BLaER1 treated with 17β-estradiol and CSF1 and Interleukin-3, amounts not matched to agents 10 nM and 100 nM (cell line): ENCODE results near the gene CEP164.

ENCODE experiments used
- H3K27ac ChIP-seq, 11 experiments: shearing (Covaris generic); formaldehyde crosslinking; 2 replicates each; pipeline ENCODE4 v1.8.1; 2022
- H3K27me3 ChIP-seq, 11 experiments: shearing (Covaris generic); formaldehyde crosslinking; 2 replicates each; pipeline ENCODE4 v1.8.1; 2022
- H3K36me3 ChIP-seq, 11 experiments: shearing (Covaris generic); formaldehyde crosslinking; 2 replicates each; pipeline ENCODE4 v1.8.1; 2022
- H3K4me1 ChIP-seq, 10 experiments: shearing (Covaris generic); formaldehyde crosslinking; 2 replicates each; pipeline ENCODE4 v1.8.1; 2022
- H3K4me2 ChIP-seq, 11 experiments: shearing (Covaris generic); formaldehyde crosslinking; 2 replicates each; pipeline ENCODE4 v1.8.1; 2022
- H3K4me3 ChIP-seq, 10 experiments: shearing (Covaris generic); formaldehyde crosslinking; 2 replicates each; pipeline ENCODE4 v1.8.1; 2022
- H3K9ac ChIP-seq, 11 experiments: shearing (Covaris generic); formaldehyde crosslinking; 2 replicates each; pipeline ENCODE4 v1.8.1; 2022
- H3K9me3 ChIP-seq, 11 experiments: shearing (Covaris generic); formaldehyde crosslinking; replicated peaks in 1 of 11; 2 replicates each; pipeline ENCODE4 v1.8.1; 2022
- H4K20me1 ChIP-seq, 11 experiments: shearing (Covaris generic); formaldehyde crosslinking; 2 replicates each; pipeline ENCODE4 v1.8.1; 2022
- Cebpa-rat ChIP-seq, 11 experiments: shearing (Covaris generic); IDR thresholded peaks; 2 replicates each; pipeline ENCODE4 v1.8.1; 2022

The CEP164 gene

GRCh38 chr11:117408356-117408755 lies 80.7 kb downstream of the CEP164 start:
- Histone ChIP-seq H3K36me3 (peaks cover 44 to 86% (median 59%) of the 10 kb centered on the region in 11 experiments), H3K4me1 (peaks cover 0 to 15% (median 6%) of the 10 kb centered on the region in 10 experiments; a peak in 8 of 20 replicates), H3K9me3 (peaks cover 29 to 35% (median 33%) of the 10 kb centered on the region in 11 experiments), H3K4me3 (no peak overlapping the region), H3K4me2 (no peak overlapping the region), H4K20me1 (no peaks in the 10 kb centered on the region), H3K27me3 (no peaks in the 10 kb centered on the region), H3K9ac (no peak overlapping the region), H3K27ac (no peak overlapping the region)
- TF ChIP-seq Cebpa-rat (IDR thresholded peaks at IDR 0.05), result no peak

- Histone ChIP-seq H3K36me3 (peaks cover 41 to 80% (median 53%) of the 10 kb centered on the region in 11 experiments), H3K4me1 (peaks cover 0 to 15% (median 6%) of the 10 kb centered on the region in 10 experiments; a peak in 8 of 20 replicates), H3K9me3 (peaks cover 25 to 29% (median 26%) of the 10 kb centered on the region in 11 experiments), H3K4me3 (no peak overlapping the region), H3K9ac (no peak overlapping the region), H3K27ac (no peak overlapping the region), H3K27me3 (no peaks in the 10 kb centered on the region), H4K20me1 (no peaks in the 10 kb centered on the region; a peak in 1 of 22 replicates), H3K4me2 (peak overlapping the region in 2 of 11 experiments; percentile 14 to 48; a peak in 3 of 22 replicates)
- TF ChIP-seq Cebpa-rat (IDR thresholded peaks at IDR 0.05), result no peak
Measured at GRCh38 chr11:117409511-117409910, 81.9 kb downstream of the CEP164 start.

GRCh38 chr11:117410238-117410637 lies 82.6 kb downstream of the CEP164 start:
- Histone ChIP-seq H3K4me1 (peaks cover 0 to 15% (median 6%) of the 10 kb centered on the region in 10 experiments; a peak in 8 of 20 replicates), H3K9me3 (peaks cover 18 to 22% (median 19%) of the 10 kb centered on the region in 11 experiments), H3K36me3 (peaks cover 34 to 73% (median 46%) of the 10 kb centered on the region in 11 experiments), H3K4me3 (no peak overlapping the region), H3K9ac (no peak overlapping the region), H4K20me1 (no peaks in the 10 kb centered on the region; a peak in 1 of 22 replicates), H3K27me3 (no peaks in the 10 kb centered on the region), H3K27ac (no peak overlapping the region), H3K4me2 (no peak overlapping the region)
- TF ChIP-seq Cebpa-rat (IDR thresholded peaks at IDR 0.05), result no peak

GRCh38 chr11:117410861-117411710 lies 83.4 kb downstream of the CEP164 start:
- H3K9ac ChIP-seq, result no peak overlapping the region
- H3K4me2 ChIP-seq, result no peak overlapping the region
- no peaks in the 10 kb centered on the region; a peak in 1 of 22 replicates for H4K20me1 ChIP-seq
- peaks cover 25 to 65% (median 38%) of the 10 kb centered on the region in 11 experiments for H3K36me3 ChIP-seq
- H3K27ac ChIP-seq, result no peak overlapping the region
- H3K9me3 ChIP-seq, result peaks cover 9 to 13% (median 10%) of the 10 kb centered on the region in 11 experiments
- no peak overlapping the region for H3K4me3 ChIP-seq
- no peak for TF ChIP-seq Cebpa-rat (IDR thresholded peaks at IDR 0.05)
- no peaks in the 10 kb centered on the region for H3K27me3 ChIP-seq
- H3K4me1 ChIP-seq, result peaks cover 0 to 15% (median 6%) of the 10 kb centered on the region in 10 experiments; a peak in 8 of 20 replicates

GRCh38 chr11:117411736-117412135 lies 84.1 kb downstream of the CEP164 start:
- no peak overlapping the region for H3K4me3 ChIP-seq
- no peaks in the 10 kb centered on the region for H3K27me3 ChIP-seq
- peaks cover 19 to 59% (median 31%) of the 10 kb centered on the region in 11 experiments for H3K36me3 ChIP-seq
- no peak overlapping the region for H3K4me2 ChIP-seq
- H3K4me1 ChIP-seq, result peaks cover 0 to 15% (median 6%) of the 10 kb centered on the region in 10 experiments; a peak in 8 of 20 replicates
- TF ChIP-seq Cebpa-rat (IDR thresholded peaks at IDR 0.05), result no peak
- H3K9ac ChIP-seq, result no peak overlapping the region
- no peaks in the 10 kb centered on the region; a peak in 1 of 22 replicates for H4K20me1 ChIP-seq
- peaks cover 3 to 7% (median 4%) of the 10 kb centered on the region in 11 experiments; a peak in 18 of 22 replicates for H3K9me3 ChIP-seq
- no peak overlapping the region for H3K27ac ChIP-seq

- no peaks in the 10 kb centered on the region for H3K27me3 ChIP-seq
- H3K4me2 ChIP-seq, result no peak overlapping the region
- H3K4me1 ChIP-seq, result peaks cover 0 to 15% (median 6%) of the 10 kb centered on the region in 10 experiments; a peak in 8 of 20 replicates
- H3K36me3 ChIP-seq, result peaks cover 15 to 54% (median 28%) of the 10 kb centered on the region in 11 experiments
- no peak overlapping the region for H3K4me3 ChIP-seq
- no peak overlapping the region for H3K27ac ChIP-seq
- no peak overlapping the region for H3K9ac ChIP-seq
- no peaks in the 10 kb centered on the region; a peak in 1 of 22 replicates for H4K20me1 ChIP-seq
- H3K9me3 ChIP-seq, result peaks cover 0 to 2% (median 0%) of the 10 kb centered on the region in 11 experiments; a peak in 1 of 22 replicates
- TF ChIP-seq Cebpa-rat (IDR thresholded peaks at IDR 0.05), result no peak
Measured at GRCh38 chr11:117412176-117412575, 84.5 kb downstream of the CEP164 start.

- H3K36me3 ChIP-seq, result peaks cover 9 to 52% (median 23%) of the 10 kb centered on the region in 11 experiments
- H3K27me3 ChIP-seq, result no peaks in the 10 kb centered on the region
- H3K9ac ChIP-seq, result no peak overlapping the region
- H3K4me2 ChIP-seq, result no peak overlapping the region
- no peaks in the 10 kb centered on the region; a peak in 1 of 22 replicates for H4K20me1 ChIP-seq
- no peak overlapping the region for H3K27ac ChIP-seq
- peaks cover 0 to 15% (median 6%) of the 10 kb centered on the region in 10 experiments; a peak in 8 of 20 replicates for H3K4me1 ChIP-seq
- no peak for TF ChIP-seq Cebpa-rat (IDR thresholded peaks at IDR 0.05)
- no peaks in the 10 kb centered on the region for H3K9me3 ChIP-seq
- H3K4me3 ChIP-seq, result no peak overlapping the region
Measured at GRCh38 chr11:117412653-117413275, 85.1 kb downstream of the CEP164 start.

- no peak for TF ChIP-seq Cebpa-rat (IDR thresholded peaks at IDR 0.05)
- peaks cover under 1 to 43% (median 14%) of the 10 kb centered on the region in 11 experiments; a peak in 18 of 22 replicates for H3K36me3 ChIP-seq
- H3K27me3 ChIP-seq, result no peaks in the 10 kb centered on the region
- H3K4me1 ChIP-seq, result peaks cover 0 to 15% (median 6%) of the 10 kb centered on the region in 10 experiments; a peak in 8 of 20 replicates
- H3K4me3 ChIP-seq, result no peak overlapping the region
- H3K27ac ChIP-seq, result no peak overlapping the region
- H3K9me3 ChIP-seq, result no peaks in the 10 kb centered on the region
- no peak overlapping the region for H3K4me2 ChIP-seq
- H4K20me1 ChIP-seq, result no peaks in the 10 kb centered on the region; a peak in 1 of 22 replicates
- H3K9ac ChIP-seq, result no peak overlapping the region
Measured at GRCh38 chr11:117413616-117414015, 86.0 kb downstream of the CEP164 start.

GRCh38 chr11:117414724-117415123 lies 87.1 kb downstream of the CEP164 start:
- no peak overlapping the region for H3K4me3 ChIP-seq
- H3K27ac ChIP-seq, result no peak overlapping the region
- H3K36me3 ChIP-seq, result peaks cover 0 to 32% (median 4%) of the 10 kb centered on the region in 11 experiments; a peak in 9 of 22 replicates
- no peak for TF ChIP-seq Cebpa-rat (IDR thresholded peaks at IDR 0.05)
- H3K9ac ChIP-seq, result no peak overlapping the region
- no peak overlapping the region for H3K4me2 ChIP-seq
- no peaks in the 10 kb centered on the region for H3K9me3 ChIP-seq
- no peaks in the 10 kb centered on the region; a peak in 1 of 22 replicates for H4K20me1 ChIP-seq
- peaks cover 0 to 15% (median 2%) of the 10 kb centered on the region in 10 experiments; a peak in 8 of 20 replicates for H3K4me1 ChIP-seq
- H3K27me3 ChIP-seq, result no peaks in the 10 kb centered on the region
